Fibroblast of lung (primary cell): ENCODE results near the gene ATOX1. TPM values are rescaled to one million over a fixed set of nuclear protein-coding genes. Genes with fewer than 3 reads are reported as not detected.

Source experiments
- DNase-seq, 2 donors: peaks; one replicate each; pipeline versions ENCODE4 v3.0.0 to v3.0.0-alpha.2; 2010; ENCODE audit warnings: low read depth in 2 of 2
- H2AFZ ChIP-seq: 2 replicates; pipeline ENCODE4 v1.5.1; 2012; ENCODE audit warnings: low read length, control low read depth, inconsistent platforms
- H3K27ac ChIP-seq: 2 replicates; pipeline ENCODE4 v1.5.1; 2011; ENCODE audit warnings: low read length, control low read depth; ENCODE audit not compliant: insufficient read depth
- H3K27me3 ChIP-seq: 2 replicates; pipeline ENCODE4 v1.5.1; 2011; ENCODE audit warnings: mild to moderate bottlenecking, low read length; ENCODE audit not compliant: control insufficient read depth, insufficient read depth
- H3K36me3 ChIP-seq: 2 replicates; pipeline ENCODE4 v1.5.1; 2011; ENCODE audit warnings: low read length; ENCODE audit not compliant: control insufficient read depth, insufficient read depth
- H3K4me1 ChIP-seq: 2 replicates; pipeline ENCODE4 v1.5.1; 2011; ENCODE audit warnings: low read length; ENCODE audit not compliant: control insufficient read depth, insufficient read depth; ENCODE audit errors: extremely low read depth
- H3K4me2 ChIP-seq: 2 replicates; pipeline ENCODE4 v1.5.1; 2011; ENCODE audit warnings: low read length, control low read depth; ENCODE audit not compliant: insufficient read depth; ENCODE audit errors: extremely low read depth
- H3K4me3 ChIP-seq, 4 experiments: fragments of 200-600 bp in 1 of 4; sonication (generic) in 1 of 4; replicated peaks in 1 of 4; 2 replicates each; pipeline ENCODE4 v1.5.1; 2011 to 2016; ENCODE audit warnings: low read length in 4 of 4, low read depth in 3 of 4, mild to moderate bottlenecking in 3 of 4, control low read depth in 2 of 4, inconsistent platforms in 1 of 4, mixed read lengths in 1 of 4; ENCODE audit not compliant: insufficient read depth in 1 of 4; ENCODE audit errors: control extremely low read depth in 1 of 4
- H3K79me2 ChIP-seq: 2 replicates; pipeline ENCODE4 v1.5.1; 2012; ENCODE audit warnings: mild to moderate bottlenecking, low read length, inconsistent platforms; ENCODE audit not compliant: control insufficient read depth, insufficient read depth
- H3K9ac ChIP-seq: 2 replicates; pipeline ENCODE4 v1.5.1; 2011; ENCODE audit warnings: mild to moderate bottlenecking, low read length, control low read depth; ENCODE audit not compliant: insufficient read depth
- H3K9me3 ChIP-seq: 2 replicates; pipeline ENCODE4 v1.5.1; 2012; ENCODE audit warnings: low read depth, low read length; ENCODE audit not compliant: control insufficient read depth, insufficient read depth
- H4K20me1 ChIP-seq: 2 replicates; pipeline ENCODE4 v1.5.1; 2011; ENCODE audit warnings: low read length; ENCODE audit not compliant: control insufficient read depth, insufficient read depth; ENCODE audit errors: extremely low read depth
- EZH2 ChIP-seq: IDR thresholded peaks from 2 replicates; pipeline ENCODE4 v1.5.1; 2012; ENCODE audit warnings: low read length, control low read depth, mild to moderate bottlenecking; ENCODE audit errors: missing control alignments
- polyA plus RNA-seq, 2 donors: library from polyadenylated mRNA; depleted of rRNA in 1 of 2; stranded (reverse) in 1 of 2; unstranded in 1 of 2; fragments of >200 nt; gene quantifications; 2 replicates each; pipeline ENCODE4 v1.2.1, GENCODE V29; 2011 to 2012; ENCODE audit warnings: missing spikeins in 1 of 2
- total RNA-seq: library from RNA; depleted of rRNA; stranded (reverse); fragments of >200 nt; gene quantifications from 2 replicates; pipeline ENCODE4 v1.2.1, GENCODE V29; 2014
- TF ChIP-seq, protein P1 (sequence below), 2 donors: IDR thresholded peaks in 1 of 2; conservative IDR thresholded peaks in 1 of 2; 1 replicate in 1 of 2; 2 replicates in 1 of 2; pipeline ENCODE4 v1.5.1; 2011 to 2012; ENCODE audit warnings: low read length in 2 of 2, control low read depth in 1 of 2, inconsistent platforms in 1 of 2, low read depth in 1 of 2, mild to moderate bottlenecking in 1 of 2

ATOX1 gene
- total and polyA plus RNA-seq, 2 donors (not counting 1 experiment from before 2014, with no cell fraction given) = 59.9 to 245 TPM

DNA sequence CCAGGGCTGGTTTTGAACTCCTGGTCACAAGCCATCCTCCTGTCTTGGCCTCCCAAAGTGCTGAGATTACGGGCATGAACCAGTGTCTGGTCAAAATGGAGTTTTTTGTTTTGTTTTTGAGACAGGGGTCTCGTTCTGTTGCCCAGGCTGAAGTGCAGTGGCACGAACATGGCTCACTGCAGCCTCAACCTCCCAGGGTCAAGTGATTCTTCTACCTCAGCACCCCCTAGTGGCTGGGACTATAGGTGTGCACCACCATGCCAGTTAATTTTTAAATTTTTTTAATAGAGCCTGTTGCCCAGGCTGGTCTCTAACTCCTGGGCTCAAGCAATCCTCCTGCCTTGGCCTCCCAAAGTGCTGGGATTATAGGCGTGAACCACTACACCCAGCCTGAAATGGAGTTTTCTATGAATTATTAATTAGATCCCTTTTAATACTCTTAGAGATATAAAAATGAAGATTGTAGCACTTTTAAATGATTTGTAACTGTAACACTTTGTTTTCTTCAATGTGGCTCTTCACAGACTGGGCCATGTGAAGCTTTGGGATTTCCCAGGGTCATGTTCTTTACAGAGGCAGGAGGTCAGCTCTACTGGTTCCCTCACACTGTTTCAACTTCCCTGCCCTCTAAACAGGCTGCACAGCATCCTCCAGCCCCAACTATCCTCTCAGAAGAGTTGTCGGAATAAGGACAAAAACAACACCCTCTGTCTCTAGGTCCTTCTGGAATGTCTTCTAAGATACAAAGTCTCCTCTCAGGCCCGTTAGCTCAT, 39.0 kb downstream of the ATOX1 start:
- Histone ChIP-seq H3K4me3 (no peak overlapping the region), H3K4me1 (peaks cover 13% of the 10 kb centered on the region), H2AFZ (no peak overlapping the region), H3K27me3 (no peaks in the 10 kb centered on the region), H3K9ac (no peak overlapping the region), H3K9me3 (no peaks in the 10 kb centered on the region), H4K20me1 (no peaks in the 10 kb centered on the region), H3K27ac (peak overlapping the region; percentile 31), H3K36me3 (no peaks in the 10 kb centered on the region), H3K79me2 (no peaks in the 10 kb centered on the region), H3K4me2 (no peak overlapping the region)
- DNase-seq = peak; percentile 40 to 61
- TF ChIP-seq EZH2 = no peak
- TF ChIP-seq, protein P1, sequence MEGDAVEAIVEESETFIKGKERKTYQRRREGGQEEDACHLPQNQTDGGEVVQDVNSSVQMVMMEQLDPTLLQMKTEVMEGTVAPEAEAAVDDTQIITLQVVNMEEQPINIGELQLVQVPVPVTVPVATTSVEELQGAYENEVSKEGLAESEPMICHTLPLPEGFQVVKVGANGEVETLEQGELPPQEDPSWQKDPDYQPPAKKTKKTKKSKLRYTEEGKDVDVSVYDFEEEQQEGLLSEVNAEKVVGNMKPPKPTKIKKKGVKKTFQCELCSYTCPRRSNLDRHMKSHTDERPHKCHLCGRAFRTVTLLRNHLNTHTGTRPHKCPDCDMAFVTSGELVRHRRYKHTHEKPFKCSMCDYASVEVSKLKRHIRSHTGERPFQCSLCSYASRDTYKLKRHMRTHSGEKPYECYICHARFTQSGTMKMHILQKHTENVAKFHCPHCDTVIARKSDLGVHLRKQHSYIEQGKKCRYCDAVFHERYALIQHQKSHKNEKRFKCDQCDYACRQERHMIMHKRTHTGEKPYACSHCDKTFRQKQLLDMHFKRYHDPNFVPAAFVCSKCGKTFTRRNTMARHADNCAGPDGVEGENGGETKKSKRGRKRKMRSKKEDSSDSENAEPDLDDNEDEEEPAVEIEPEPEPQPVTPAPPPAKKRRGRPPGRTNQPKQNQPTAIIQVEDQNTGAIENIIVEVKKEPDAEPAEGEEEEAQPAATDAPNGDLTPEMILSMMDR (conservative IDR thresholded peaks at IDR 0.05 in 1 of 2, IDR thresholded peaks at IDR 0.05 in 1 of 2; ENCODE audit: low read depth in 1 of 2, low read length in 2 of 2) = peak; percentile 61 to 64

DNA sequence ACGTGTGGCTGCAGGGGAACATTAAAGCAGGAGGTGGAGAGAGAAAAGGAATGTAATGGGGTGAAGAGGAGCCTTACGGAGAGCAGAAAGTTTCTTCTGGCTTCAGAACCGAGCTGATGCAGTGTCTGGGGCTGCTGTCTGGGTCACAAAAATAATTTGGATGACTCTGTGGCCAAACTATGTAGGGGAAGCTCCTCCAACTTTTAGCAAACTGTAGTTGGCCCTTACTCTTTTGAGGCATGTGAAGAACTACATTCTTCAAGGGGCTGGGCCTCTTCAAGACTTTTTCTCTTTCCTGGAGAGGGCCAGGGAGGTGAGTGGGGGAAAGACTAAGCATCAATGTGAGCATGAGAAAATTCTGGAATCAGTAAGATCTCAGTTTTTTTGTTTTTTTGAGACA, 39.8 kb downstream of the ATOX1 start:
- H3K79me2 ChIP-seq = no peaks in the 10 kb centered on the region
- no peak for TF ChIP-seq EZH2
- TF ChIP-seq, protein P1 (conservative IDR thresholded peaks at IDR 0.05 in 1 of 2, IDR thresholded peaks at IDR 0.05 in 1 of 2; ENCODE audit: low read depth in 1 of 2, low read length in 2 of 2) = no peak
- no peaks in the 10 kb centered on the region for H3K9me3 ChIP-seq
- no peak overlapping the region for H3K9ac ChIP-seq
- no peaks in the 10 kb centered on the region for H3K27me3 ChIP-seq
- peak overlapping the region; percentile 31 for H3K27ac ChIP-seq
- DNase-seq = peak; percentile 37 to 95
- H2AFZ ChIP-seq = no peak overlapping the region
- H4K20me1 ChIP-seq = no peaks in the 10 kb centered on the region
- H3K4me2 ChIP-seq = peak overlapping the region; percentile 48
- no peaks in the 10 kb centered on the region for H3K36me3 ChIP-seq
- H3K4me1 ChIP-seq = peaks cover 13% of the 10 kb centered on the region
- peak overlapping the region in 1 of 4 experiments; percentile 28 for H3K4me3 ChIP-seq

DNA sequence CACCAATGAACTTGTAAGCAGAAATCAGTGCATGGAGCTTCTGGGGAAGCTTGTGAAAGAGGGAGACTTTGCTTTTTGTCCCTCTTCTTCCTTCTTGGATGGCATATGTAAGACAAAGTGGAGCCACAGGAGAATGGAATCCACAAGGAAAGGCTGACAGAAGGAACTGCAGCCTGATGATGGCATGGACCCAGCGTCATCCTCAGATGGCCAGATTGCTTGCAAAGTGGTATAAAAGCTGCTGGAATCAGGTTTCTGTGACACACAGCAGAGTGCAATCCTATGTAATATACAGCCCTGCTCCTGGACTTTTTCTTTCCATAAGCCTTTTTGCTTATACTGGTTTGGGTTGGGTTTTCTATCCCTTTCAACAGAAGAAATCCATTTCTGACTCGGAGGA, 40.3 kb downstream of the ATOX1 start:
- DNase-seq = peak; percentile 61 to 63
- Histone ChIP-seq H3K4me3 (peak overlapping the region in 1 of 4 experiments; percentile 28), H3K36me3 (no peaks in the 10 kb centered on the region), H3K27me3 (no peaks in the 10 kb centered on the region), H3K4me2 (peak overlapping the region; percentile 48), H3K79me2 (no peaks in the 10 kb centered on the region), H3K9ac (no peak overlapping the region), H3K9me3 (no peaks in the 10 kb centered on the region), H4K20me1 (no peaks in the 10 kb centered on the region), H3K27ac (peak overlapping the region; percentile 31), H3K4me1 (peaks cover 13% of the 10 kb centered on the region), H2AFZ (no peak overlapping the region)
- no peak for TF ChIP-seq EZH2
- TF ChIP-seq, protein P1 (conservative IDR thresholded peaks at IDR 0.05 in 1 of 2, IDR thresholded peaks at IDR 0.05 in 1 of 2; ENCODE audit: low read depth in 1 of 2, low read length in 2 of 2) = no peak
